GM21576 (cell line): ENCODE results near the gene MKS1.

Source experiments
- ATAC-seq: cut with Tn5 transposase; IDR thresholded peaks from one replicate; pipeline ENCODE4 v1.9.1; 2021; ENCODE audit warnings: mild to moderate bottlenecking, moderate library complexity; ENCODE audit not compliant: unreplicated experiment

The MKS1 gene

GRCh38 chr17:58204796-58205195 is 14.3 kb downstream of the MKS1 start:
- no peak for ATAC-seq

- ATAC-seq, result no peak
Measured at GRCh38 chr17:58202859-58203258, 16.2 kb downstream of the MKS1 start.

- no peak for ATAC-seq
Measured at GRCh38 chr17:58200024-58200633, 18.9 kb downstream of the MKS1 start.

- no peak for ATAC-seq
Measured at GRCh38 chr17:58196610-58197009, 22.4 kb downstream of the MKS1 start.

GRCh38 chr17:58195518-58196123 is 23.4 kb downstream of the MKS1 start:
- ATAC-seq, result no peak

- ATAC-seq, result no peak
Measured at GRCh38 chr17:58193641-58194255, 25.3 kb downstream of the MKS1 start.

- ATAC-seq, result no peak
Measured at GRCh38 chr17:58192612-58193011, 26.4 kb downstream of the MKS1 start, which contains the start of gene EPX. Gene EPX (plus strand): TSS chr17:58192726. CDS start chr17:58192847, 121 bp downstream.

- no peak for ATAC-seq
Measured at GRCh38 chr17:58191241-58191896, 27.7 kb downstream of the MKS1 start.

- ATAC-seq, result no peak
Measured at GRCh38 chr17:58189436-58190146, 29.5 kb downstream of the MKS1 start.

- ATAC-seq, result no peak
Measured at GRCh38 chr17:58187675-58188074, 31.4 kb downstream of the MKS1 start.

GRCh38 chr17:58187063-58187462 is 32.0 kb downstream of the MKS1 start:
- no peak for ATAC-seq

- no peak for ATAC-seq
Measured at GRCh38 chr17:58186591-58186990, 32.5 kb downstream of the MKS1 start.

GRCh38 chr17:58184986-58185761 is 33.9 kb downstream of the MKS1 start:
- no peak for ATAC-seq

GRCh38 chr17:58184308-58184985 is 34.6 kb downstream of the MKS1 start:
- ATAC-seq, result no peak

GRCh38 chr17:58183514-58183913 is 35.5 kb downstream of the MKS1 start:
- no peak for ATAC-seq

GRCh38 chr17:58181796-58182195 is 37.3 kb downstream of the MKS1 start:
- ATAC-seq, result no peak

- no peak for ATAC-seq
Measured at GRCh38 chr17:58176200-58176599, 42.9 kb downstream of the MKS1 start.

GRCh38 chr17:58174871-58175270 is 44.2 kb downstream of the MKS1 start:
- ATAC-seq, result no peak

GRCh38 chr17:58172369-58173071 is 46.5 kb downstream of the MKS1 start:
- no peak for ATAC-seq
